ENCODE measurements around the gene NFKB2.

Gene NFKB2

GRCh38 chr10:102395400-102396316 lies at the start of gene NFKB2:
Gene NFKB2, plus strand, starts transcription at chr10:102395705. Its CDS starts 255 bp downstream, at chr10:102395960.
- DNase-seq (ENCODE audit: low read depth in 2 of 2) = peak; percentile 76 to 84

DNA sequence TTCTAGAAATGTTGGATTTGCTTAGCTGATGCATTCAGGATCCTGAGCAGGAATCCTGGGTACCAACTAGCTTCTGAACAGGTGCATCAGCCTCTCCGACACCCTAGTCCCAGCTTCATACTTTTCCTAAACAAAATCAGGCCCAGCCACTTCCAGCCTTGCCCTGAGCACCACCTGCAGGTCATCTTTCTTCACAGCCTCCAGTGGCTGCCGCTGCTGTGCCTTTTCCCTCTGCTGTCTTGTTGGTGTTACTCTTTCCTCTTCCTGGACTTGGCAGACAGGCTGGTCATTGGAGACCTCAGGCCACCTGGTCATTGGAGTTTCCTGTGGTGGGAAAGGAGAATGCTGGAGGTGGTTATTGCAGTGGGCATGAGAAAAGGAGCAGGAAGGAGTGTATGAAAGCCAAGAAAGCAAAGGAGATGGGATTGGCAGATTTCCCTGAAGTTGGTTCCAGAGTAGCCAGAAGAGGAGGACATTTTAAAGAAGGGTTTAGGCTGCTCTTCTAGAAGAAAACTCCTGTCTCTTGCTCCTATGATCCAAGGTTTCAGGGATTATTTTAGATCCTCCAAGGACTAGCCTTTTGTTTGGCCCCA lies 48.2 kb upstream of the NFKB2 start:
- DNase-seq (ENCODE audit: low read depth in 2 of 2) = peak in 1 of 2 donors; percentile 21

- DNase-seq (ENCODE audit: low read depth in 2 of 2) = peak; percentile 49 to 72
Observed at GRCh38 chr10:102352066-102352715, 43.3 kb upstream of the NFKB2 start.

DNA sequence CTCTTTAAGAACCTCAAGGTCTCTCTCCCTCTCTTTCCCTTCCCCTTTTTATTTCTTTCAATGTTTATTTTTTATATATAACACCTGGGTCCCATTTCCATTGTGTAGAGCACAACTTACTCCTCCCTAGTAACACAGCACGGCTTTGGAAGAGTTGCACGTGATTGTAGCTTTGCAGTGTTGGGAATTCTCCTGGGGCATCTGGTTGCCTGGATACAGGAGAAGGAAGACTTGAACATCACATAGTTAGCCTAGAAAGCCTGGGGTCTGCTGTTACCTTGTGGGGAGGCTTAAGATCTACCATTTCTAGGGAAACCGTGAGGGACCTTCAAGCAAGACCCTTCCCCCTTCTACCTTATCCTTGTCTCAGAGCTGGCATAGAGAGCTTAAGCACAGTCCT lies 41.1 kb upstream of the NFKB2 start:
- DNase-seq (ENCODE audit: low read depth in 2 of 2) = no peak

GRCh38 chr10:102358712-102359382 lies 36.7 kb upstream of the NFKB2 start:
- no peak for DNase-seq (ENCODE audit: low read depth in 2 of 2)

- no peak for DNase-seq (ENCODE audit: low read depth in 2 of 2)
Observed at GRCh38 chr10:102367441-102367840, 28.1 kb upstream of the NFKB2 start.

DNA sequence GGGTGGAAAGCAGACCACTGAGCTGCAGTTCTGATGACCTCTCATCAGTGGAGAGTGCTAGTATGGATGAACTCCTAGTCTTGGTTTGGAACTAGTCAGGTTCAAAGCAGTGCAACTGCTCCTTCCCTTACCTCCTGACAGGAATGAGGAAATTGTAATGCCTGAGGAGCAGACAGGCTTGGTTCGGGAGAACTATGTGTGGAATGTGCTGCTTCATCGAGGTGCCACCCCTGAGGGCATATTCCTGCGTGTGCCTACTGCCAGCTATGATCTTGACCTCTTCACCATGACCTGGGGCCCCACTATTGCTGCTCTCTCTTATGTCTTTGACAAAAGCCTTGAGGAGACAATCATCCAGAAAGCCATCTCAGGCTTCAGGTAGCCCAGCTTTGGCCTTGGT lies 27.4 kb upstream of the NFKB2 start:
- DNase-seq (ENCODE audit: low read depth in 2 of 2) = no peak

DNA sequence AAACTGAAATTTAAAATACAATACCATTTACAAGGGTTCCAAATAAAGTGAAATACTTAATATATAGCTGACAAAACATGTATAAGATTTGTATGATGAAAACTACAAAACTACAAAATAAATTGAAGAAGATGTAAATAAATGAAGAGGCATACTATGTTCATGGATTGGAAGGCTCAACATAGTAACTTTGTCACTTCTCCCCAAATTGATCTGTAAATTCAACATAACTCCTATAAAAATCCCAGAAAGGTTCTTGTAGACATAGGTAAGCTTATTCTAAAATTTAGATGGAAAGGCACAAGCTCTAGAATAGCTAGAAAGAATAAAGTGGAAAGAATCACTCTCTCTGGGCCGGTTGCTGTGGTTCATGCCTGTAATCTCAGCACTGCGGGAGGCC lies 24.2 kb upstream of the NFKB2 start:
- DNase-seq (ENCODE audit: low read depth in 2 of 2) = no peak

- no peak for DNase-seq (ENCODE audit: low read depth in 2 of 2)
Observed at GRCh38 chr10:102375250-102375649, 20.3 kb upstream of the NFKB2 start.

- no peak for DNase-seq (ENCODE audit: low read depth in 2 of 2)
Observed at GRCh38 chr10:102375867-102376266, 19.6 kb upstream of the NFKB2 start.

DNA sequence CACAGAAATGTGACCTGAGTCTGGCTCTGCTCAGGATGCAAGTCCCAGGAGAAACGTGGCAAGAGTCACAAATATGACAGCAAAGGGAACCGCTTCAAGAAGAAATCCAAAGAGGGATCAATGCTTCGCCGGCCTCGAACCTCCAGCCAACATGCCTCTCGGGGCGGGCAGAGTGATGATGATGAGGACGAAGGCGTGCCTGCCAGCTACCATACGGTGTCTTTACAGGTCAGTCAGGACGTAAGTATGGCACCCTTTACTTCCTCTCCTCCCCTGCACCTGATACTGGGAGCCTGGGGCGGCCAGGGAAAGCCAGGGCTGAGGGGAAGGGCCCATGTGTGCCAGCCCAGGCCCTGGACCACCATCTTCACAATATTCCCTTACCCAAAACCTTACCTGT lies 18.6 kb upstream of the NFKB2 start:
- no peak for DNase-seq (ENCODE audit: low read depth in 2 of 2)

- DNase-seq (ENCODE audit: low read depth in 2 of 2) = no peak
Observed at GRCh38 chr10:102379383-102379782, 16.1 kb upstream of the NFKB2 start.

GRCh38 chr10:102381983-102382382 lies 13.5 kb upstream of the NFKB2 start:
- no peak for DNase-seq (ENCODE audit: low read depth in 2 of 2)

GRCh38 chr10:102382871-102383270 lies 12.6 kb upstream of the NFKB2 start:
- no peak for DNase-seq (ENCODE audit: low read depth in 2 of 2)

GRCh38 chr10:102384053-102384452 lies 11.5 kb upstream of the NFKB2 start:
- no peak for DNase-seq (ENCODE audit: low read depth in 2 of 2)

DNA sequence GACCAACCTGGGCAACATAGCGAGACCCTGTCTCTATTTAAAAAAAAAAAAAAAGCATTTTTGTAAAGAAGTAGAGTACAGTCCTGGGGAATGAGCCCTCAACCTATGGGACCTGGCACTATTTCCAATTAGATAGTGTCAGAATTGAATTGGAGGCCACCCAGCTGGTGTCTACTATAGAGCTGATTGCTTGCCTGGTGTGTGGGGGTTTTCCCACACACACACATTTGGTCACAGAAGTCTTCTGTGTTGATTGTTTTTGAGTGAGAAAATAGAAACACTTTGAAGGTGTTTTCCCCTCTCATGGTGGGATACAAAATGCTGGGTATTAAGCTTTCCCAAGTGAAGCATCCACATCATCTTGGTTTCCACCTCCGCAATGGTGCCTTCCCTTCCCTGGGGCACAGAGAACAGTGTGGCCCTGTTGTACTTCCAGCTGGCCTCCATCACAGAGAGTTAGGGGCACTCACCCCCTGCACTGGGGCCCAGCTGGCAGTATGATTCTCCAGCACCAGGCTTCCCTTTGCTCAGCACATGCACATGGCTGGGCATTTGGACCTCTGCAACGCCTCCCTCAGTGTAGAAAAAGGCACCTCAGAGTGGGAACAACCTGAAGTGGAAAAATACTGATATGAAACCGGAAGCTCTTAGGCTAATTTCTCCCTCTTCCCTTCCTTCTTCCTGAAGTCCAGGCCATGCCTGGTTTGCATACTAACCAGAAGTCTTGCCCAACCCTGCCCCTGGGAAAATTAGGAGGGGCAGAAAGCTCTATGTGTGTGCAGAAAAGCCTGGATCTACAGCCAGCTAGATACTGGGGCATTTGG lies 10.7 kb upstream of the NFKB2 start:
- DNase-seq (ENCODE audit: low read depth in 2 of 2) = no peak

- DNase-seq (ENCODE audit: low read depth in 2 of 2) = no peak
Observed at GRCh38 chr10:102389894-102390293, 5.6 kb upstream of the NFKB2 start.

DNA sequence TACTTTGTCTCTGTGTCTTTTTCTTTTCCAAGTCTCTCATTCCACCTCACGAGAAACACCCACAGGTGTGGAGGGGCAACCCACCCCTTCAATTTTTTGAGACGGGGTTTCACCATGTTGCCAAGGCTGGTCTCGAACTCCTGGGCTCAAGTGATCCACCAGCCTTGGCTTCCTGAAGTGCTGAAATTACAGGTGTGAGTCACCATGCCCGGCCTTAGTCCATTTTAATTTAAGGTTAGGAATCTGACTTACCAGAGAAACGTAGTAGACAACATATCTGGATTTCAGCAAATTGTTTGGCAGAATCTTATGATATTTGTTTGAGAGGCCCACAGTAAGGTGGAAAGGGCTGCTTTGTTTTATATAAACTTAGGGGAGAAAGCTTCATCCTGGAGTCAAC lies 3.2 kb upstream of the NFKB2 start:
- no peak for DNase-seq (ENCODE audit: low read depth in 2 of 2)

- DNase-seq (ENCODE audit: low read depth in 2 of 2) = no peak
Observed at GRCh38 chr10:102393411-102394078, 2.0 kb upstream of the NFKB2 start.

DNA sequence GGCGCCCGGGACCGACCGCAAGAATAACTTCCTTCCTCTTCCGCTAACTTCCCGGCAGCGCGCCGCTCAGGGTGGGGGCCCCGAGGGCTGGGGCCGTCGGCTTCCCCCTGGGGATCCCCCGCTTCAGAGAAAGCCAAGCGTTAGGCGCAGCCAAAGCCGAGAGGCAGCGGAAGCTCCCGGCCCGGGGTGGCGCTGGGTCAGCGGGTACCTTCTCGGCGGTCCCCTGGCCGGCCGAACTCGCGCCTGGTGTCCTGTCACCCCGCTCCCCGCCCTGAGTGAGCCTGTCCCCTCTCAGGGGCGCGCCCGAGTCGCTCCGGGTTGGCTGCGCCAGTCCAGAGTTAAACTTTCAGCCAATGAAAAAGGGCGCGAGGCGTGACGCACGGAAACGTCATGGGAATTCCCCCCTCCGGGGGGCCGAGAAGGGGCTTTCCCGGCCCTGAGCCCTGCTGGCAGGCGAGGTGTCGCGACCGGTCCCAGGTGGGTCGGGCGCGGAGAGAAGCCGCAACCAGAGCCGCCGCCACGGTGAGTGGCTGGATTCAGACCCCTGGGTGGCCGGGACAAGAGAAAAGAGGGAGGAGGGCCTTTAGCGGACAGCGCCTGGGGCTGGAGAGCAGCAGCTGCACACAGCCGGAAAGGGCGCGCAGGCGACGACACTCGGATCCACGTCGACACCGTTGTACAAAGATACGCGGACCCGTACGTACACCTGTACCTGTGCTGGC lies 1.3 kb upstream of the NFKB2 start:
- DNase-seq (ENCODE audit: low read depth in 2 of 2) = peak; percentile 97

Data from stimulated activated CD4-positive, alpha-beta T cell treated with anti-CD3 and anti-CD28 coated beads, Interleukin-15, amount 100 ng/mL, for 48 hours (primary cell).